ENCODE data around the gene RUBCN.
"Not testable (repeated sequence)": the region's sequence is repeated elsewhere in the genome, so short reads cannot be mapped to it uniquely, and the experiment has no call there.

DNA sequence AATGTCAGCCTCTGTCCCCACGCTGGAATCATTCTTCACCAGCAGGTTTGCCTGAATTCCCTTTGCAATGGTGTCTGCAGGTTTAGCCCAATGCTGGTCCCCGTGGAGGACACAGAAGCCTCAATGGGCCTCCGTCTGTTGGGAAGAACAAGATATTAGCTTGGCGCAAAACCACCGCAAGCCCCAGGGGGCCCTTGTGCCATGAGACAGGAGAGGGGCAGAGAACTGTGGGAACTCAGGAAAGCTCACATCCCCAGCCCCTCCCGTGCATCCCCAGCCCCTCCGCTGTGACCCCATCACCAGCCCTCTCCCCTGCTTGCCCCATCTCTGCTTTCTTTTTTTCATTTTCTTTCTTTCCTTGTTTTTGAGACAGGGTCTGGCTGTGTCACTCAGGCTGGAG, 89.1 kb downstream of the RUBCN start:
- TF ChIP-seq CTCF (IDR thresholded peaks at IDR 0.05; ENCODE audit: low read depth, low read length, poor library complexity, severe bottlenecking); EZH2phosphoT487 (IDR thresholded peaks at IDR 0.05; ENCODE audit: borderline replicate concordance, low read length): not testable (repeated sequence)

Measured in DOHH2 (cell line).